IMR-90 (cell line): ENCODE data around the gene SAMD8.

Experiments
- CTCF ChIP-seq: conservative IDR thresholded peaks from 2 replicates; pipeline ENCODE4 v1.5.1; 2012; ENCODE audit warnings: mild to moderate bottlenecking, low read depth, low read length, improper control_type of control experiment
- FOS ChIP-seq: fragments of 150-350 bp; IDR thresholded peaks from 2 replicates; pipeline ENCODE4 v1.6.1; 2016; ENCODE audit warnings: low read depth, low read length
- MAZ ChIP-seq: IDR thresholded peaks from 2 replicates; pipeline ENCODE4 v1.6.1; 2012; ENCODE audit warnings: low read depth, mild to moderate bottlenecking, low read length, improper control_type of control experiment, moderate library complexity, borderline replicate concordance
- POLR2A ChIP-seq: IDR thresholded peaks from 2 replicates; pipeline ENCODE4 v1.6.1; 2012; ENCODE audit warnings: mild to moderate bottlenecking, low read depth, low read length
- RAD21 ChIP-seq: IDR thresholded peaks from 2 replicates; pipeline ENCODE4 v1.6.1; 2012; ENCODE audit warnings: low read length, improper control_type of control experiment
- TF ChIP-seq, protein P1 (sequence below): fragments of 150-350 bp; IDR thresholded peaks from 2 replicates; pipeline ENCODE4 v1.6.1; 2016; ENCODE audit warnings: low read depth, mild to moderate bottlenecking, low read length, moderate library complexity, borderline replicate concordance

- TF ChIP-seq CTCF (no peak), POLR2A (no peak), MAZ (no peak), RAD21 (no peak), FOS (no peak)
- TF ChIP-seq, protein P1, sequence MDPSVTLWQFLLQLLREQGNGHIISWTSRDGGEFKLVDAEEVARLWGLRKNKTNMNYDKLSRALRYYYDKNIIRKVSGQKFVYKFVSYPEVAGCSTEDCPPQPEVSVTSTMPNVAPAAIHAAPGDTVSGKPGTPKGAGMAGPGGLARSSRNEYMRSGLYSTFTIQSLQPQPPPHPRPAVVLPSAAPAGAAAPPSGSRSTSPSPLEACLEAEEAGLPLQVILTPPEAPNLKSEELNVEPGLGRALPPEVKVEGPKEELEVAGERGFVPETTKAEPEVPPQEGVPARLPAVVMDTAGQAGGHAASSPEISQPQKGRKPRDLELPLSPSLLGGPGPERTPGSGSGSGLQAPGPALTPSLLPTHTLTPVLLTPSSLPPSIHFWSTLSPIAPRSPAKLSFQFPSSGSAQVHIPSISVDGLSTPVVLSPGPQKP = no peak
These were observed 100.9 kb downstream of the SAMD8 start for GRCh38 chr10:75212343-75212742.
